ENCODE data around the gene CAMK2N2.

CAMK2N2 gene

DNA sequence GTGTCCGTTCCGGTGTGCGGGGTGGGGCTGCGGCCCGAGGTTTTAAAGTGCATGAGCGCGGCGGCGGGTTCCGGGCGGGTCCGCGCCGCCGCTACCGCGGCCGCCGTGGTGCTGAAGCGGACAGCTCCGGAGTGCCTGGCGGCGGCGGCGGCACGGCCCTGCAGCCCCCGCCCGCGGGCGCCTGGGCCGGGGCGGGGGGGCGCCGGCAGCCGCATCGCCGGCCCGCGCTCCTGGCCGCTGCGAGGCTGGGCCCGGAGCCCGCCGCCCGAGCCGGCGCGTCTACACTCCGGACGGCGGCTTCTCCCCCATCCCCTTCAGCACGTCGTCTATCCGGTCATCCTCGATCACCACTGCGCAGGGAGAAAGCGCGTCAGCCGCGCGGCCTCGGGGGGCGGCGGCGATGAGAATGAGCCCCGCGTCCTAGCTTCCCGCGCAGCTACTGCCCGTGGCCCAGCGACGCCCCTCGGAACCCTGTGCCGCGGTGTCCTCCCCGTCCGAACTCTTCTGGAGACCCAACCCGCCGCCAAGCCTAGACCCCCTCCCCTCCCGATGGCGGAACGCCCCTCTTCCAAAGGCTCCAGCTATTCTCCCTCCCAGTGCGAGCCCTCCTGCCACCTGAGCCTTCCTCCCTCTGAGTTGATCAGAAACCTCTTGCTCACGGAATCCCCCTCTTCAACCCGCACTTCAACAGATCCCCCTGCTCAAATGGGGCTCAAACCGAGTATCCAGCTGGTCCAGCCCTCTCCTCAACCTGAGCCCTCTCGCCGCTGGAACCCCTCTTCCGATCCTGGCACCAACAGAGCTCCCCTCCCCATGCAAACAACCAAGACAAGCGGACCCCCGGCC, 1.3 kb downstream of the CAMK2N2 start:
- DNase-seq (ENCODE audit: low read depth), result peak; percentile 38
- TF ChIP-seq, protein P1, sequence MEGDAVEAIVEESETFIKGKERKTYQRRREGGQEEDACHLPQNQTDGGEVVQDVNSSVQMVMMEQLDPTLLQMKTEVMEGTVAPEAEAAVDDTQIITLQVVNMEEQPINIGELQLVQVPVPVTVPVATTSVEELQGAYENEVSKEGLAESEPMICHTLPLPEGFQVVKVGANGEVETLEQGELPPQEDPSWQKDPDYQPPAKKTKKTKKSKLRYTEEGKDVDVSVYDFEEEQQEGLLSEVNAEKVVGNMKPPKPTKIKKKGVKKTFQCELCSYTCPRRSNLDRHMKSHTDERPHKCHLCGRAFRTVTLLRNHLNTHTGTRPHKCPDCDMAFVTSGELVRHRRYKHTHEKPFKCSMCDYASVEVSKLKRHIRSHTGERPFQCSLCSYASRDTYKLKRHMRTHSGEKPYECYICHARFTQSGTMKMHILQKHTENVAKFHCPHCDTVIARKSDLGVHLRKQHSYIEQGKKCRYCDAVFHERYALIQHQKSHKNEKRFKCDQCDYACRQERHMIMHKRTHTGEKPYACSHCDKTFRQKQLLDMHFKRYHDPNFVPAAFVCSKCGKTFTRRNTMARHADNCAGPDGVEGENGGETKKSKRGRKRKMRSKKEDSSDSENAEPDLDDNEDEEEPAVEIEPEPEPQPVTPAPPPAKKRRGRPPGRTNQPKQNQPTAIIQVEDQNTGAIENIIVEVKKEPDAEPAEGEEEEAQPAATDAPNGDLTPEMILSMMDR (conservative IDR thresholded peaks at IDR 0.05; ENCODE audit: low read depth, low read length), result no peak
- H3K4me3 ChIP-seq (ENCODE audit: low read depth, low read length), result peak overlapping the region; percentile 59

DNA sequence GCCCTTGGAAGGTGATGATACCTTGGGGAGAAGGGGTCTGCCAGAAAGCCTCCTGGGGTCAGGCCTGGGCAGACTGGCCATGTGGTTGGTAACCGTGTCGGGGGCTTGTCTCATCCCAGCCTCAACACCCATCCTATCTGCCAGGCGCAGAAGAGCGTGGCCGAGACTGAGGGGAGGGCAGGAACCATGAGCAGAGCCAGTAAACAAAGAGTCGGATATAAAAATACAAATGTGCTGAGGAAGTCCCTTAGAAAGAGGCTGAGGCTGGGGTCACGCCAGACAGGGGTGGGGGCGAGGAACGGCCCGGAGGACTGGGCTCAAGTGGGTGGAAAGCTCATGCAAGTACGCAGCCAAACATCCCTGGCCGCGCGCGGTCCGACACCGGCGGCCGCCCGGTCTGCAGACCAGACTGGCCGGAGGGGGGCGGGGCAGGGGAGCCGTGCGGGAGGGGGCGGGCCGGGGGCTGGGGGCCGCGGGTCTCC, 1.9 kb downstream of the CAMK2N2 start:
- TF ChIP-seq, protein P1 (conservative IDR thresholded peaks at IDR 0.05; ENCODE audit: low read depth, low read length), result no peak

DNA sequence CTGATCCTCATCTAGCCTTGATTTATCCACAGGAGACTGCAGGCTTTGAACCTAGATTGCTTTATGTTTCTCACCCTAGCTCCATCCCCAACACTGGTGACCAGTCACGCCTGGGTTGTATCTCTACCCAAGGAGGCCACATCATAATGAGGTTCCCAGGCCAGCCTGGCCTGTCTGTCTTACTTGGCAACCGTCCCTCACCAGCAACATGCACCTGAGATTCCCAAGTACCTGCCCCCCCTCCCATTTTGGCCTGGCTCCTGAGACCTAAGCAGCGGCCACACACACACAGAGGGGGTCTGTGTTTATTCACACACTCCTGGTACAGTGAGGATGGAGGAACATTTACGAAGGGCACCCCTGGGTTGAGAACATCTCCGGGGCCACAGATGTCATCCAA, 2.4 kb downstream of the CAMK2N2 start:
- H3K4me3 ChIP-seq (ENCODE audit: low read depth, low read length), result no peak overlapping the region
- TF ChIP-seq, protein P1 (conservative IDR thresholded peaks at IDR 0.05; ENCODE audit: low read depth, low read length), result no peak

More for the DNA sequence above, 1.9 kb downstream of the CAMK2N2 start:
- no peak overlapping the region for H3K4me3 ChIP-seq (ENCODE audit: low read depth, low read length)
- DNase-seq (ENCODE audit: low read depth), result no peak

DNA sequence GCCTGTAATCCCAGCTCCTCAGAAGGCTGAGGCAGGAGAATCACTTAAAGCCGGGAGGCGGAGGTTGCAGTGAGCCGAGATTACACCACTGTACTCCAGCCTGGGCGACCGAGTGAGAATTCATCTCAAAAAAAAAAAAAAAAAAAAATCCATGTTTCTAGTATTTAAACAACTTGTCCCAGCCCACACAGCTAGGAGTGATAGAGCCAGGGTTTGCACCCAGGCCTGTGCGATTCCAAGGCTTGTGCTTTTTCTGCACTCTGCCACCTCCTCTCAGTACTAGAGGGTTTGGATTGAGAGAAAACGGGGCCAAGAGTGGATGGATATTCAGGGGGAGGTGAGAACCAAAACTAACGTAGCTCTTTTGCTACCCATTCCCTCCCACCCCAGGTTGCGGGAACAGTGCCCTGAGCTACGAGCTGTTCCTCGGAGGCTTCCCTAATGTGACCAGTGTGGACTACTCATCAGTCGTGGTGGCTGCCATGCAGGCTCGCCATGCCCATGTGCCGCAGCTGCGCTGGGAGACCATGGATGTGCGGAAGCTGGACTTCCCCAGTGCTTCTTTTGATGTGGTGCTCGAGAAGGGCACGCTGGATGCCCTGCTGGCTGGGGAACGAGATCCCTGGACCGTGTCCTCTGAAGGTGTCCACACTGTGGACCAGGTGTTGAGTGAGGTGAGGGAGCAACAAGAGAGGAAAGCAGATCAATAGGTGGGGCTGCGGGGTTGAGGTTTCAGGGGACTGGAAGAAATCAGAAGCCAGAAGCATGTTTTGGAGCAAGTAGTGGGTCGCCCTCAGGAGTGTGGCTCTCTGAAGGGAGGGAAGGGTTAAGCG, 4.1 kb downstream of the CAMK2N2 start:
- no peak overlapping the region for H3K4me3 ChIP-seq (ENCODE audit: low read depth, low read length)
- no peak for DNase-seq (ENCODE audit: low read depth)
- TF ChIP-seq, protein P1 (conservative IDR thresholded peaks at IDR 0.05; ENCODE audit: low read depth, low read length), result no peak

More for the DNA sequence above, 2.4 kb downstream of the CAMK2N2 start:
- DNase-seq (ENCODE audit: low read depth), result no peak

DNA sequence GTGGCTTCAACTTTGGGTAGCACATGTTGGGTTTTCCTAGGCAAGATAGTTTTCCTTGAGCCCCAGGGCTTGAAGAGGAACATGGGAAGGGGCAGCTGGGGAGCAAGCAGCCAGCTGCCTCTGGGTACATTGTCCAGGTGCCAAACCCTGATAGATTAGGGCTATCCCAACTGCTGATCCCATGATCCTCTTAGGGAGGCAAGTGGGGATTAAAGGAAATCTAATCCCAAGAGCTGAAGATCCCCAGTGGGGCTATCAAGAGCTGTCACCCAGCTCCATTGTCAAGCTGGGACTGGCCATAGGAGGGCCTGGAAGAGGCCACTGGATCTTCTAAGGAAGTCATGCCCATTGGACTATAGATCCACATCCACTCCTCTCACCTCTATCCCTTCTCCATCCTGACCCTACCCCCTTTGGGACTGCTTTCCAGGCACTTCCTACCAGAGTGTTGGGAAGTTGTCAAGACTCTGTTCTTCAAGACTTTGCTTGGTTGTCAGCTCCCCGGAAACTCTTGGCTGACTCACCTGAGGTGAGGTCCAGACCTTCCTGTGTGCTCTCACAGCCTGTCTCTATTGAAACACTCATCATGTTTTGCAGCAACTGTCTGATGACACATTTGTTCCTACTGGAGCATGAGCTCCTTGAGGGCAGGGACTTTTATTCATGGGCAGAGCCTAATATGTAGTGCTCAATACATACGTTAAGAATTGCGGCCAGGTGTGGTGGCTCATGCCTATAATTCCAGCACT, 5.9 kb downstream of the CAMK2N2 start:
- DNase-seq (ENCODE audit: low read depth), result no peak
- no peak overlapping the region for H3K4me3 ChIP-seq (ENCODE audit: low read depth, low read length)
- TF ChIP-seq, protein P1 (conservative IDR thresholded peaks at IDR 0.05; ENCODE audit: low read depth, low read length), result no peak

DNA sequence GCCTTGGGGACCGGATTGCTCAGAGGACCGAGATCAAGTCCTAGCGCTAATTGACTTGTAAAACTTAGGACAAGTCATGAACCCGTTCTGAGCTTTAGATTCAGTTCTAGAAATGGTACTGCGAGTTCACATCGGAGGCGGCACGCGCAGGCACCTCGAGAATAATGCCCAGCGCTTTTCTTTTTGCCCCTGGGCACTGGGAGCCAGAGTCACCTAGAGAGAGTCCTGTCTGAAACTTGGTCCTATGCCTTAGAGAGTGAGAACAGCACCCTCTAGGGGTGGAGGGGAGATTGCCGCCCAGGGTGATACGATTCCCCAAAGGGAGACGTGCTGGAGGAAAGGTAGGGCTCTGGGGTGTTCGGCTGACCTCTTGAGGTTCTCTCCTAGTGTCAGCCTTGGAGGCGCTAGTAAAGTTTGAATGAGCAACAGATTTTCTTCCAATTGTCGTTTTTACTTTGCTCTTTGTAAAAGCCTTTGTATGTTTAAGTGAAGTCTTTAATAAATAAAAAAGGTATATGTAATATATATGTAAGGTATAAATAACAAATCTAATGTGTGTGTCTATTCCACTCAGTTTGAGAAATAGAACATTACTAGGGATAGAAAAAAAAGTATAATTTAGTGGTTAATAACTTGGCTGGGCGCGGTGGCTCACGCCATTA, 11.1 kb downstream of the CAMK2N2 start:
- TF ChIP-seq, protein P1 (conservative IDR thresholded peaks at IDR 0.05; ENCODE audit: low read depth, low read length), result peak; percentile 96
- H3K4me3 ChIP-seq (ENCODE audit: low read depth, low read length), result peak overlapping the region; percentile 99
- DNase-seq (ENCODE audit: low read depth), result peak; percentile 91

Measured in choroid plexus epithelial cell (primary cell).